Stomach smooth muscle (tissue), 2 donors: Measurements from ENCODE around the gene CDADC1.
A peak's percentile ranks its signal among the peaks of the same experiment; 100 is the strongest.

ENCODE experiments used
- H3K27ac ChIP-seq: one replicate; pipeline ENCODE4 v1.7.0; 2013; ENCODE audit warnings: mild to moderate bottlenecking, low read length, inconsistent platforms
- H3K27me3 ChIP-seq, 2 donors: one replicate each; pipeline ENCODE4 v1.7.0; 2013; ENCODE audit warnings: low read length in 2 of 2; ENCODE audit not compliant: insufficient read depth in 2 of 2, control insufficient read depth in 1 of 2
- H3K36me3 ChIP-seq, 2 donors: one replicate each; pipeline ENCODE4 v1.7.0; 2013; ENCODE audit warnings: low read length in 2 of 2; ENCODE audit not compliant: control insufficient read depth in 2 of 2, insufficient read depth in 2 of 2
- H3K4me1 ChIP-seq: one replicate; pipeline ENCODE4 v1.7.0; 2013; ENCODE audit warnings: low read length; ENCODE audit not compliant: control insufficient read depth, insufficient read depth
- H3K4me3 ChIP-seq, 2 donors: one replicate each; pipeline ENCODE4 v1.7.0; 2013; ENCODE audit warnings: low read length in 2 of 2
- H3K9ac ChIP-seq, 2 donors: one replicate each; pipeline ENCODE4 v1.7.0; 2013; ENCODE audit warnings: low read length in 2 of 2, mild to moderate bottlenecking in 1 of 2
- H3K9me3 ChIP-seq, 2 donors: one replicate each; pipeline ENCODE4 v1.7.0; 2013; ENCODE audit warnings: low read length in 2 of 2; ENCODE audit not compliant: control insufficient read depth in 2 of 2
- donor health status: healthy.
- donor health status: Pancreatic carcinoma.

CDADC1 gene

DNA sequence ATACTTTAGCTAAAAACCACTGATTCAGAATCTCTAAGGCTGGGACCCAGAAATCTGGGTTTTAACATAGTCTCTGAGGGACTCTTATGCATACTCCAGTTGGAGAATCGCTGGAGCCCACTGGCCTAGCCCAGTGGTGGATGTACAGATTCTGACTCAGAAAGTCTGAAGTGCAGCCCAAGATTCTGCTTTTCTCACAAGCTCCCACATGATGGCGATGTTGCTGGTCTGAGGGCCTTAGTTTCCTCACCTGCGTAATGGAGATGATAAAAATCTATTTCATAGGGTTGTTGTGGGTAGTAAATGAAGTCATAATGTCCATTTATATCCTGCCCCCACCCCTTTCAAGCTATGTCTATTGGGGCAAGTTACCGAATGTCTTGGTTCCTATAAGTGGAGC is 7.7 kb upstream of the CDADC1 start:
- no peaks in the 10 kb centered on the region for H3K36me3 ChIP-seq

DNA sequence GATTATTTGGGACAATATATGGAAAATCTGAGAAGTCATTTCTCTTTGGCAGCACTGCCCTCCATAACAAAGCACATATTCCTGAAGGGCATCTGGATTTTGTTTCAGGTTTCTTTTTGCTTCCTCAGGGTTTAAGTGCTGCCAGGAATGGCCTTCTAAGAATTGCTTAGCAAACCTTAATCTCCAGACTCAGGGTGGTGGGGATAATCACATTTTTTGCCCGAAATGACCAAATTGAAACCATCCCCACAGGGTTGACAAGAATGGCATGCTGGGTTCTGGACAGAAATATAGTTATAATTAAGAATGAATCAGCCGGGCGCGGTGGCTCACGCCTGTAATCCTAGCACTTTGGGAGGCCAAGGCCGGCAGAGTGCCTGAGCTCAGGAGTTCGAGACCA is 6.4 kb upstream of the CDADC1 start:
- H3K27me3 ChIP-seq: no peaks in the 10 kb centered on the region
- H3K9ac ChIP-seq: no peak overlapping the region
- peaks cover 18% of the 10 kb centered on the region for H3K4me1 ChIP-seq
- no peaks in the 10 kb centered on the region for H3K36me3 ChIP-seq
- peak overlapping the region; percentile 37 for H3K27ac ChIP-seq
- H3K4me3 ChIP-seq: no peak overlapping the region
- no peaks in the 10 kb centered on the region for H3K9me3 ChIP-seq

More for the DNA sequence above, 7.7 kb upstream of the CDADC1 start:
- no peaks in the 10 kb centered on the region for H3K27me3 ChIP-seq
- no peak overlapping the region for H3K4me3 ChIP-seq
- peaks cover 21% of the 10 kb centered on the region for H3K4me1 ChIP-seq
- H3K27ac ChIP-seq: no peak overlapping the region
- H3K9me3 ChIP-seq: no peaks in the 10 kb centered on the region
- no peak overlapping the region for H3K9ac ChIP-seq

DNA sequence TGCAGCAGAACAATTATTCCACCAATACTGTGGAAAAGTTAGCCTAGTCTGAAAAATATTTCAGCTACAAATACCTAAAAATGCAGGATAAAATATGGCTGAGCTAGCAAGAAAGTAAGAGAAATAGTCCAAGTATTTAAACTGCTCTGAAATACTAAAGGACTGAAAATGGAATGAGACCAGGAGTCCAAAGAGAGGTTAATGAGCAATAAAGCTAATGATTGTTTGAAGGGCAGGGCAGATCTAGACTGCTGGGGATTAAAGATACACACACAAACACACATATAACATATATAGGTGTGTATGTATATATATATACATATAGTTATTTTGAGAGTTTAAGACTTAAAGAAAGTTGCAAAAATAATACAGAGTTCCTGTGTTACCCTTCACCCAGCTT is 2.6 kb upstream of the CDADC1 start:
- Histone ChIP-seq H3K9me3 (no peaks in the 10 kb centered on the region), H3K4me3 (no peak overlapping the region), H3K27me3 (no peaks in the 10 kb centered on the region)

GRCh38 chr13:49246850-49247642 is 679 bp upstream of the CDADC1 start:
- Histone ChIP-seq H3K9me3 (no peaks in the 10 kb centered on the region), H3K9ac (peak overlapping the region; percentile 88 to 98), H3K4me3 (peak overlapping the region; percentile 78 to 99), H3K27ac (peak overlapping the region; percentile 96), H3K27me3 (no peaks in the 10 kb centered on the region), H3K4me1 (peaks cover 25% of the 10 kb centered on the region), H3K36me3 (no peaks in the 10 kb centered on the region)

More for the DNA sequence above, 2.6 kb upstream of the CDADC1 start:
- peaks cover 33% of the 10 kb centered on the region for H3K4me1 ChIP-seq
- H3K36me3 ChIP-seq: no peaks in the 10 kb centered on the region
- H3K27ac ChIP-seq: no peak overlapping the region
- no peak overlapping the region for H3K9ac ChIP-seq

DNA sequence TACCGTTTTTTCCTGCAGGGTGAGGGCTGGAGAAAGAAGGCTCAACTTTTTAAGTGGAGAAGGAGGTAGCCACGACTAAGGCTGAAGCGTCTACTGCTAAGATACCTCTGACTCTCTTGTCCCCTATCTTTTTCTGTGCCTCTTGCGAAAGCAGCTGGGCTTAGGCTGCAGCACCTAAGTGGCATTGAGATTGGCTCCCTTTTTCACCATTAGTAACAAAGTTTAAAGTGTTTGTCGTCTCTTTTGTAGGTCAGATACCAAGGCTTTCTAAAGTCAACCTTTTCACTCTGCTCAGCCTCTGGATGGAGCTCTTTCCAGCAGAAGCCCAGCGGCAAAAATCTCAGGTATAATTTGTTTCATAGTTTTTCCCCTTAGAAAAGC is 887 bp downstream of the CDADC1 start:
- Histone ChIP-seq H3K27me3 (no peaks in the 10 kb centered on the region), H3K9me3 (no peaks in the 10 kb centered on the region), H3K9ac (peak overlapping the region; percentile 88 to 98), H3K4me1 (peaks cover 22% of the 10 kb centered on the region), H3K36me3 (no peaks in the 10 kb centered on the region), H3K27ac (peak overlapping the region; percentile 96), H3K4me3 (peak overlapping the region; percentile 78 to 99)

- peaks cover 10 to 13% of the 10 kb centered on the region in 2 donors for H3K36me3 ChIP-seq
- H3K27me3 ChIP-seq: no peaks in the 10 kb centered on the region
- peaks cover 20% of the 10 kb centered on the region for H3K4me1 ChIP-seq
- H3K9ac ChIP-seq: no peak overlapping the region
- no peak overlapping the region for H3K27ac ChIP-seq
- no peaks in the 10 kb centered on the region for H3K9me3 ChIP-seq
- H3K4me3 ChIP-seq: no peak overlapping the region
Observed at GRCh38 chr13:49251326-49251725, 3.6 kb downstream of the CDADC1 start.

GRCh38 chr13:49253310-49253709 is 5.6 kb downstream of the CDADC1 start:
- Histone ChIP-seq H3K27me3 (no peaks in the 10 kb centered on the region), H3K36me3 (peaks cover 16 to 18% of the 10 kb centered on the region in 2 donors), H3K27ac (no peak overlapping the region), H3K4me1 (peaks cover 20% of the 10 kb centered on the region), H3K4me3 (no peak overlapping the region), H3K9ac (no peak overlapping the region), H3K9me3 (no peaks in the 10 kb centered on the region)

DNA sequence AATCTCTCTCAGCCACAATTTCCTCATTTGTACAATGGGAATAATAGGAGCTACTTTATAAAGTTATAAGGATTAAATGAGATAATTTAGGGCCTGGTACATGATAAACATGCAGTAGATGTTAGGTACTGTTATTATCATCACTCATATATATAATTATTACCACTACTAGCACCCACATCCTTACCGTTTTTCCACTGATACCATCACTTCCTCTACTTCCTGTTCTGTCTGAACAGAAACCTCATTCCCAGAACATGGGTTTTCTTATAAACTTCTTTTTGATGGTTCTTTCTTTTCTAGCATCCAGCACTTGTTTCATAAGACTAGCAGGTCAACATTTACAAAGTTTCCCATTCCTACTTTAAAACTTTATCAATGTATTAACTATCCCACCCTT is 6.3 kb downstream of the CDADC1 start:
- Histone ChIP-seq H3K4me1 (peaks cover 15% of the 10 kb centered on the region), H3K9ac (no peak overlapping the region), H3K4me3 (no peak overlapping the region), H3K36me3 (peaks cover 16 to 18% of the 10 kb centered on the region in 2 donors), H3K27ac (no peak overlapping the region), H3K9me3 (no peaks in the 10 kb centered on the region), H3K27me3 (no peaks in the 10 kb centered on the region)

DNA sequence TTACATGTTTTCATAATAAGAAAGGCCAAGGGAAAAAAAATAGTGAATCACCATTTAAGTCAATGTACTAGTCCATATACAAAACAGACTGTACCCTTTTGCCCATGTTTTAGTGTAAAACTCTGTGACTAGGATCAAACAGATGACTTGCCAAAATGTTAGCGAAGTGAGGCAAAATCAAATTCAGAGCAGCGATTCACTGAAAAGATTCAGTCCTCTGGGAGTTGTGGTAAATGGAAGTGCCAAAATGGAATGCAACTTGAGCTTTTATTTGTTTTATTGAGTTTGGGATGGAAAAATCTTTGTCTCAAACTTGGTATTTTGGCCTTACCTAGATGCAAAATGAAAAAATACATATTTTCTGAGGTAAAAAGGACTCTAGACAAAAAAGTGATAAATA is 9.1 kb downstream of the CDADC1 start:
- H3K27me3 ChIP-seq: no peaks in the 10 kb centered on the region
- H3K27ac ChIP-seq: no peak overlapping the region
- peaks cover 25 to 34% of the 10 kb centered on the region in 2 donors for H3K36me3 ChIP-seq
- no peak overlapping the region for H3K4me3 ChIP-seq
- no peak overlapping the region for H3K9ac ChIP-seq
- peaks cover 5% of the 10 kb centered on the region for H3K4me1 ChIP-seq
- no peaks in the 10 kb centered on the region for H3K9me3 ChIP-seq

GRCh38 chr13:49258089-49258796 is 10.5 kb downstream of the CDADC1 start:
- no peaks in the 10 kb centered on the region for H3K9me3 ChIP-seq
- H3K27me3 ChIP-seq: no peaks in the 10 kb centered on the region
- H3K27ac ChIP-seq: no peak overlapping the region
- peak overlapping the region in 1 of 2 donors; percentile 54 for H3K4me3 ChIP-seq
- no peak overlapping the region for H3K9ac ChIP-seq
- no peaks in the 10 kb centered on the region for H3K4me1 ChIP-seq
- H3K36me3 ChIP-seq: peaks cover 25 to 36% of the 10 kb centered on the region in 2 donors

- H3K4me3 ChIP-seq: no peak overlapping the region
- H3K27ac ChIP-seq: no peak overlapping the region
- H3K9ac ChIP-seq: no peak overlapping the region
- no peaks in the 10 kb centered on the region for H3K27me3 ChIP-seq
- peaks cover 25 to 35% of the 10 kb centered on the region in 2 donors for H3K36me3 ChIP-seq
- no peaks in the 10 kb centered on the region for H3K4me1 ChIP-seq
- H3K9me3 ChIP-seq: no peaks in the 10 kb centered on the region
Observed at GRCh38 chr13:49259586-49259985, 11.9 kb downstream of the CDADC1 start.
